HG03064 (cell line): Measurements from ENCODE around the gene GSTA5.
"Not testable (repeated sequence)": the region's sequence is repeated elsewhere in the genome, so short reads cannot be mapped to it uniquely, and the experiment has no call there.

Experiments used
- ATAC-seq: cut with Tn5 transposase; IDR thresholded peaks from one replicate; pipeline ENCODE4 v1.9.1; 2021; ENCODE audit warnings: low read depth; ENCODE audit not compliant: unreplicated experiment

GSTA5 gene

GRCh38 chr6:52840763-52841585, at the start of gene GSTA5:
TSS of gene GSTA5 (minus strand) at chr6:52840813.
- no peak for ATAC-seq

DNA sequence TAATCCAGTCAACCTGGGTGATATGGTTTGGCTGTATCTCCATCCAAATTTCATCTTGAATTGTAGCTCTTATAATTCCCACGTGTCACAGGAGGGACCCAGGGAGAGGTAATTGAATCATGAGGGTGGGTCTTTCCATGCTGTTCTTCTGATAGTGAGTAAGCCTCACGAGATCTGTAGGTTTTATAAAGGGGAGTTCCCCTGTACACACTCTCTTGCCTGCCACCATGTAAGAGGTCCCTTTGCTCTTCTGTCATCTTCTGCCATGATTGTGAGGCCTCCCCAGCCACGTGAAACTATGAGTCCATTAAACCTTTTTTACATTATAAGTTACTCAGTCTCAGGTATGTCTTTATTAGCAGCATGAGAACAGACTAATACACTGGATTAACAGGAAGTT, 49.4 kb upstream of the GSTA5 start:
- ATAC-seq, result no peak

GRCh38 chr6:52887910-52888524, 47.4 kb upstream of the GSTA5 start:
- no peak for ATAC-seq

DNA sequence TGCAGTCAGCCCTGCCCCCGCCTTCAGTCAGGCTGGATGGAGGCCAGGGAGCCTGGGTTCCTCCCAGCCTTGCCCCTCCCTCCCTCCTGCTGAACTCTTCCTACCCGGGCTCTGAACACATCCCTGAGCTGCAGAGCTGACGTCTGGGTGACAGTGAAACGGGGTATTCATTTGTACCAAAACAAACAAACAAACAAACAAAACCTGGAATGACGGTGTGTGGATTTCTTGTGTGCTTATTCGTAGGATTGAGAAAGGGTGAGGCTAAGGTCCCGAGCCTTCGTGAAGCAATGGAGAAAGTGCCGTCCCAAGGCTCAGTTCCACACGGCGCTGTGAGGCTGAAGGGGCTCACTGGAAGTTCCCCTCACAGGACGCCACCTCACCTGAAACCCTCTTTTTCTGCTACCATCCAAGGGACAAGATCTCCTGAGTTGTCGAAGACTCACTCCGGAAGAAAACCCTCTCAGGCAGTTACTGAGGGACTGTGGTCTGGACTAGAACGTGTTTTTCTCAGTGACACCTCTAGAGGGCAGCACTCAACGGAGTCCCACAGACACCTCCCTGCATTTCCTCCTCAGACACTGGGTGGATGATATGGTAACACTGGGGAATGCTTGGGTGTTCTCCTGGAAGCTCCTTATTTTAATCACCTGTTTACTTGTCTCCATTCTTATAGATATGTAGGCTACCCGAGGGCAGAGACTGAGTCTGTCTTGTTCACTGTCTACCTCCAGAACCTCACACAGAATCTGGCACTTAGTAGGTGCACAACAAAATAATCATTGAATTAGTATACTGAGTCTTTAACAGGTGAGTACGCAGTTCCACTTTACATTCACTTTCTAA, 41.6 kb upstream of the GSTA5 start:
- ATAC-seq, result peak; percentile 100

- ATAC-seq, result no peak
Measured at GRCh38 chr6:52881662-52881995, 41.0 kb upstream of the GSTA5 start.

GRCh38 chr6:52877786-52878185, 37.2 kb upstream of the GSTA5 start:
- ATAC-seq, result no peak

GRCh38 chr6:52877168-52877567, 36.6 kb upstream of the GSTA5 start:
- no peak for ATAC-seq

- ATAC-seq, result no peak
Measured at GRCh38 chr6:52876056-52876787, 35.6 kb upstream of the GSTA5 start.

DNA sequence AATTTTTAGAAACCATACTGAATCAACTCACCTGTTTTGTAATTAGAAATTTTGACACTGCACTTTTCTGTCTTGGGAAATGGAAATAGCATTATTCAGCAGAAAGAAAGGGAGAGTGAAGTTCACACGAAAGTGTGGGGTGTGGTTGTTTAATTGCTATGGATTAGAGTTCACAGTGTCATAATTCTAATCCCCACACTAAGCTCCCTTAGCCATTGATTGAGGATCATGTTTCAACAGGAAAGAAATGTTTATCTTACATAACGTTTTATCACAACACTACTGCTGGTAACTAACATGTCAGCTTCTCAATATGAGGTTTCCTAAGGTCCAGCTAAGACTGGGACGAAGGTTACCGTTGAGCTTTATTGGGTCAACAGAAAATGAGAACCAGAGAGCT, 31.4 kb upstream of the GSTA5 start:
- ATAC-seq, result no peak

- no peak for ATAC-seq
Measured at GRCh38 chr6:52871621-52872020, 31.0 kb upstream of the GSTA5 start.

DNA sequence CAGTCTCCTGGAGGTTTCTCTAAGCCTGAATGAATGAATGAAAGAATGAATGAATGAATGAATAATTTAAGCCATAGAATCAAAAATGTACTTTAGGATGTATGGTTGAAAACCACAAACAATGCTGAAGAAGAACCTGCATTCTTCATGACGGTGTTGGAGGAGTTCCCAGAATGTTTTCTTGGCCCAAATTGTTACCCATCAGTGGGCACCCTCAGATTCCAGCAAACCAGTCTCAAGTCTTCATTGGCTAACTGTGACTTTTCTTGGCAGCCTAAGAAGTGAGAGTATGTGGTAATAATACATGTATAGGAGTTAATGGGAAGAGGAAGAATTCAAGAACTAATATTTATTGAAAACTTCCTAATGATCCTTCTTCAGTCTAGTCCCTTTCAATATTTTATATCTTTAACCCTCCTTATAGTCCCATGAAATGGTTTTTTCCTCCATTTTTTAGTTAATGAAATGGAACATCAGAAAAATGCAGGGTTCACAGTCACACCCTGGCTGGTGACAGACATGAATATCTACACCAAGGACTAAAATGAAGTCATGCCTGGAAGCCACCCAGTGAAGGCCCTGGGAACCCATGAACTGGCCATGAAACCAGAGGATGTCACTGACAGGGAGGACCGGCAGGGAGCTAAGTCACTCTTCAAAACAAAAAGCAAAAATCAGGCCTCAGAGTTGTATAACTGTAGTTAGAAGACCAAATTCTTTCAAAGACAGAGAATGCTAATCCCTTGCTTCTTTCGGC, 29.9 kb upstream of the GSTA5 start:
- ATAC-seq, result not testable (repeated sequence)

- ATAC-seq, result not testable (repeated sequence)
Measured at GRCh38 chr6:52868899-52869298, 28.3 kb upstream of the GSTA5 start.

- ATAC-seq, result no peak
Measured at GRCh38 chr6:52868240-52868639, 27.6 kb upstream of the GSTA5 start.

- not testable (repeated sequence) for ATAC-seq
Measured at GRCh38 chr6:52861151-52861550, 20.5 kb upstream of the GSTA5 start.

DNA sequence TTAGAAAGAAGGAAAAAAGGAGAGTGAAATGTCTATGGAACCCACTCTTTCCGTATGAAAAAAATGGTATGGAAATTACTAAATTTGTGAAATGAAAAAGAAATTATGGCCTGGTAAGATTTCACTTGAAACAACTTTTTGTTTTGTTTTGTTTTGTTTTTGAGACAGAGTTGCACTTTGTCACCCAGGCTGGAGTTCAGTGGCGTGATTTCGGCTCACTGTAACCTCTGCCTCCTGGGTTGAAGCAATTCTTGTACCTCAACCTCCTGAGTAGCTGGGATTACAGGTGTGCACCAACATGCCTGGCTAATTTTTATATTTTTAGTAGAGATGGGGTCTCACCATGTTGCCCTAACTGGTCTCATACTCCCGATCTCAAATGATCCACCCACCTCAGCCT, 17.8 kb upstream of the GSTA5 start:
- no peak for ATAC-seq

- ATAC-seq, result not testable (repeated sequence)
Measured at GRCh38 chr6:52856137-52856536, 15.5 kb upstream of the GSTA5 start.

GRCh38 chr6:52849137-52849536, 8.5 kb upstream of the GSTA5 start:
- no peak for ATAC-seq

DNA sequence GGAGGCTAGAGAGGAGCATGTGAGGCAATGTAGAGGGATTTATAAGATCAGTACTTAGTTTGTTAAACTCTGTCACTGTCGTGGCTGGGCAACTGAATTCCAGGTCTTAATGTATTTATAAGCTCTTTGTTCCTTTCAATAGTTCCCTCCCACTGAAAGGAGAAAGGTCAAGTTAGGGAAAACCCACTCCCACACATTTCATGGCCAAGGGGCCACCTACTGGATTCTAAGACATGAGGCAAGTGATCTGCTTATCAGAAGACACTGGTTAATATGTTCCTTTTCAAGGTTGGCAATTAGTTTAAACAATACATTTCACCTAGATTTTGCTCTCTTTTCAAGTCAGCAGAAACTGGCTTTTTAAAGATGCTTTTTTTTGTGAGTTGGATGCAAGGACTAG, 5.4 kb upstream of the GSTA5 start:
- ATAC-seq, result no peak

- no peak for ATAC-seq
Measured at GRCh38 chr6:52843605-52844004, 3.0 kb upstream of the GSTA5 start.
